GM12872 (cell line): ENCODE data around the gene CILP.

Experiments
- CTCF ChIP-seq: IDR thresholded peaks from 3 replicates; pipeline ENCODE4 v1.5.1; 2011; ENCODE audit warnings: low read depth, mild to moderate bottlenecking, low read length, moderate library complexity; ENCODE audit not compliant: insufficient read depth

Gene CILP

GRCh38 chr15:65172531-65172930, 38.7 kb downstream of the CILP start:
- TF ChIP-seq CTCF: no peak

GRCh38 chr15:65171428-65171827, 39.8 kb downstream of the CILP start:
- TF ChIP-seq CTCF: no peak

GRCh38 chr15:65165875-65166274, 45.4 kb downstream of the CILP start:
- TF ChIP-seq CTCF: no peak

GRCh38 chr15:65164139-65164538, 47.1 kb downstream of the CILP start:
- no peak for TF ChIP-seq CTCF

GRCh38 chr15:65163041-65163440, 48.2 kb downstream of the CILP start:
- no peak for TF ChIP-seq CTCF

GRCh38 chr15:65156692-65157091, 54.6 kb downstream of the CILP start:
- no peak for TF ChIP-seq CTCF

GRCh38 chr15:65154720-65155119, 56.6 kb downstream of the CILP start:
- TF ChIP-seq CTCF: no peak

GRCh38 chr15:65147902-65148301, 63.4 kb downstream of the CILP start:
- TF ChIP-seq CTCF: no peak
